Prostate gland (tissue), 2 donors: ENCODE data around the gene SLC35G1.

Experiments
- POLR2A ChIP-seq: fragments of 450-650 bp; IDR thresholded peaks from one replicate; pipeline ENCODE4 v1.6.1; 2016; ENCODE audit warnings: antibody characterized with exemption, mild to moderate bottlenecking
- TF ChIP-seq, protein P1 (sequence below), 4 experiments: fragments of 200-600 bp in 2 of 4; fragments of 450-650 bp in 2 of 4; sonication (generic) in 2 of 4; IDR thresholded peaks; 1 replicate in 3 of 4; 2 replicates in 1 of 4; pipeline ENCODE4 v1.5.1; 2016 to 2019; ENCODE audit warnings: antibody characterized with exemption in 4 of 4, mild to moderate bottlenecking in 2 of 4, moderate library complexity in 2 of 4

DNA sequence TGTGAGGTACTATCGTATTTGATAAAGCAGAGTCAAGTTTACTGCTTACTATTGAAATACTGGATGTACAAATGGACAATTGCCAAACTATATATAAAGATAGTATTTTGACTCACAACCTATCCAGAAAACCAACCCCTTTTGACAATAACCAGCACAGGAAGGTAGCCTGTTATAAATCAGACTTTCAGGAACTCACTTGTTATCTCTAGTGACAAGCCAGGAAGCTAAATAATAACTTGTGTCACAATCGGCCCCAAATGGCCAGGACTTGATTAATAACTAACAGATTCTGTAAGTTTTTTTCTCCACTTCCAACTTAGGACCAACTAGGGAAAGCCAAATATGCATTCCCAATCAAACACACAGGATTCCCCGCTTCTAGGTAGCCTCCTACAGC lies 38.8 kb upstream of the SLC35G1 start:
- TF ChIP-seq, protein P1, sequence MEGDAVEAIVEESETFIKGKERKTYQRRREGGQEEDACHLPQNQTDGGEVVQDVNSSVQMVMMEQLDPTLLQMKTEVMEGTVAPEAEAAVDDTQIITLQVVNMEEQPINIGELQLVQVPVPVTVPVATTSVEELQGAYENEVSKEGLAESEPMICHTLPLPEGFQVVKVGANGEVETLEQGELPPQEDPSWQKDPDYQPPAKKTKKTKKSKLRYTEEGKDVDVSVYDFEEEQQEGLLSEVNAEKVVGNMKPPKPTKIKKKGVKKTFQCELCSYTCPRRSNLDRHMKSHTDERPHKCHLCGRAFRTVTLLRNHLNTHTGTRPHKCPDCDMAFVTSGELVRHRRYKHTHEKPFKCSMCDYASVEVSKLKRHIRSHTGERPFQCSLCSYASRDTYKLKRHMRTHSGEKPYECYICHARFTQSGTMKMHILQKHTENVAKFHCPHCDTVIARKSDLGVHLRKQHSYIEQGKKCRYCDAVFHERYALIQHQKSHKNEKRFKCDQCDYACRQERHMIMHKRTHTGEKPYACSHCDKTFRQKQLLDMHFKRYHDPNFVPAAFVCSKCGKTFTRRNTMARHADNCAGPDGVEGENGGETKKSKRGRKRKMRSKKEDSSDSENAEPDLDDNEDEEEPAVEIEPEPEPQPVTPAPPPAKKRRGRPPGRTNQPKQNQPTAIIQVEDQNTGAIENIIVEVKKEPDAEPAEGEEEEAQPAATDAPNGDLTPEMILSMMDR (IDR thresholded peaks at IDR 0.05) = no peak
- no peak for TF ChIP-seq POLR2A
